Breast epithelium (tissue), 3 donors: ENCODE measurements around the gene INTS3.

Experiments
- CTCF ChIP-seq, 3 donors: fragments of 450-650 bp; IDR thresholded peaks; one replicate each; pipeline ENCODE4 v1.5.1; 2016 to 2017; ENCODE audit warnings: antibody characterized with exemption in 3 of 3, mild to moderate bottlenecking in 3 of 3, moderate library complexity in 3 of 3
- POLR2A ChIP-seq: fragments of 450-650 bp; IDR thresholded peaks from one replicate; pipeline ENCODE4 v1.6.1; 2016; ENCODE audit warnings: antibody characterized with exemption, mild to moderate bottlenecking, moderate library complexity
- POLR2AphosphoS5 ChIP-seq, 3 donors: sonication (generic); formaldehyde crosslinking; IDR thresholded peaks; one replicate each; pipeline ENCODE4 v1.6.1; 2017; ENCODE audit warnings: antibody characterized with exemption in 3 of 3

GRCh38 chr1:153750026-153750995 is 22.5 kb downstream of the INTS3 start:
- peak in 1 of 3 donors; percentile 13 for TF ChIP-seq CTCF (IDR thresholded peaks at IDR 0.05)
- TF ChIP-seq POLR2AphosphoS5 (IDR thresholded peaks at IDR 0.05) = peak in 1 of 3 donors; percentile 73
- no peak for TF ChIP-seq POLR2A
